Progenitor cell of endocrine pancreas (in vitro differentiated cells): ENCODE data around the gene SND1. TPM values are rescaled to one million over a fixed set of nuclear protein-coding genes. Genes with fewer than 3 reads are reported as not detected.

ENCODE experiments used
- DNase-seq: peaks from one replicate; pipeline ENCODE4 v3.0.0; 2021; ENCODE audit warnings: low spot score; ENCODE audit not compliant: unreplicated experiment
- H3K27ac Mint-ChIP-seq: 2 replicates; pipeline ENCODE4 v1.8.0; 2021; ENCODE audit warnings: mild to moderate bottlenecking, moderate library complexity, mixed read lengths
- H3K27me3 Mint-ChIP-seq: 2 replicates; pipeline ENCODE4 v1.8.0; 2021; ENCODE audit warnings: mixed read lengths
- H3K36me3 Mint-ChIP-seq: 2 replicates; pipeline ENCODE4 v1.8.0; 2022; ENCODE audit warnings: mixed read lengths; ENCODE audit not compliant: insufficient read depth
- H3K4me1 Mint-ChIP-seq: 2 replicates; pipeline ENCODE4 v1.8.0; 2021; ENCODE audit warnings: low read depth, mixed read lengths
- H3K4me3 Mint-ChIP-seq: 2 replicates; pipeline ENCODE4 v1.8.0; 2021; ENCODE audit warnings: low read depth, mild to moderate bottlenecking, moderate library complexity, mixed read lengths
- H3K9me3 Mint-ChIP-seq: 2 replicates; pipeline ENCODE4 v1.8.0; 2021; ENCODE audit warnings: low read depth, mixed read lengths
- total RNA-seq: library from RNA; stranded (reverse); gene quantifications from 2 replicates; pipeline ENCODE4 v1.2.1, GENCODE V29; 2021
- TF ChIP-seq, protein P1 (sequence below): fragments of 200-600 bp; sonication (generic); IDR thresholded peaks from one replicate; pipeline ENCODE4 v1.5.0; 2021; ENCODE audit warnings: antibody characterized with exemption, mild to moderate bottlenecking; ENCODE audit not compliant: unreplicated experiment

Gene SND1
- total RNA-seq, 1 donor from 2014 or later, result 213 TPM

DNA sequence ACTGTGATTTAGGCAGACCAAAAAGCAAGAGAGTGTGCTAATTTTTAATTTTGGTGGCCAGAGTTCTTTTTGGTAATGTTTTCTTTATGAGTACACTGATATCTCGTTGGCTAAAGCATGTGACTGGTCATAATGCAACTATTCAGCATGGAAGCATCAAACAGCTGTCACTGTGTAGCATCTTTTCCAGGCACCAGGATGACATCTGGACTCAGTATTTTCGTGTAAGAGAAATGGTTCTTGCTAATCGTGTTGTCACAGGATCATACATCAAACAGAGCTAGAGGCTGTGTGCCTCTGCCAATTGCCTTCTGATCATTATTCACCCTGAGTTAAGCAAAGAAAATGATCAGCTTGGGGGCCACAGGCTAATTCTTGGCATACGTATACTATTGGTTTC is 118.9 kb downstream of the SND1 start:
- Mint-ChIP-seq H3K27ac (no peak overlapping the region), H3K4me3 (no peak overlapping the region), H3K27me3 (no peaks in the 10 kb centered on the region), H3K4me1 (peaks cover 9% of the 10 kb centered on the region), H3K36me3 (peaks cover 4% of the 10 kb centered on the region), H3K9me3 (no peaks in the 10 kb centered on the region)
- TF ChIP-seq, protein P1, sequence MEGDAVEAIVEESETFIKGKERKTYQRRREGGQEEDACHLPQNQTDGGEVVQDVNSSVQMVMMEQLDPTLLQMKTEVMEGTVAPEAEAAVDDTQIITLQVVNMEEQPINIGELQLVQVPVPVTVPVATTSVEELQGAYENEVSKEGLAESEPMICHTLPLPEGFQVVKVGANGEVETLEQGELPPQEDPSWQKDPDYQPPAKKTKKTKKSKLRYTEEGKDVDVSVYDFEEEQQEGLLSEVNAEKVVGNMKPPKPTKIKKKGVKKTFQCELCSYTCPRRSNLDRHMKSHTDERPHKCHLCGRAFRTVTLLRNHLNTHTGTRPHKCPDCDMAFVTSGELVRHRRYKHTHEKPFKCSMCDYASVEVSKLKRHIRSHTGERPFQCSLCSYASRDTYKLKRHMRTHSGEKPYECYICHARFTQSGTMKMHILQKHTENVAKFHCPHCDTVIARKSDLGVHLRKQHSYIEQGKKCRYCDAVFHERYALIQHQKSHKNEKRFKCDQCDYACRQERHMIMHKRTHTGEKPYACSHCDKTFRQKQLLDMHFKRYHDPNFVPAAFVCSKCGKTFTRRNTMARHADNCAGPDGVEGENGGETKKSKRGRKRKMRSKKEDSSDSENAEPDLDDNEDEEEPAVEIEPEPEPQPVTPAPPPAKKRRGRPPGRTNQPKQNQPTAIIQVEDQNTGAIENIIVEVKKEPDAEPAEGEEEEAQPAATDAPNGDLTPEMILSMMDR, result no peak
- no peak for DNase-seq

GRCh38 chr7:127771707-127772106 is 119.7 kb downstream of the SND1 start:
- TF ChIP-seq, protein P1, result no peak
- Mint-ChIP-seq H3K27me3 (no peaks in the 10 kb centered on the region), H3K36me3 (peaks cover 4% of the 10 kb centered on the region), H3K27ac (no peak overlapping the region), H3K9me3 (no peaks in the 10 kb centered on the region), H3K4me1 (peaks cover 9% of the 10 kb centered on the region), H3K4me3 (no peak overlapping the region)
- no peak for DNase-seq

- TF ChIP-seq, protein P1, result no peak
- Mint-ChIP-seq H3K36me3 (peaks cover 1% of the 10 kb centered on the region), H3K4me3 (no peak overlapping the region), H3K27ac (no peak overlapping the region), H3K27me3 (no peaks in the 10 kb centered on the region), H3K4me1 (no peaks in the 10 kb centered on the region), H3K9me3 (no peaks in the 10 kb centered on the region)
- DNase-seq, result no peak
Observed at GRCh38 chr7:127776776-127777386, 124.9 kb downstream of the SND1 start.

DNA sequence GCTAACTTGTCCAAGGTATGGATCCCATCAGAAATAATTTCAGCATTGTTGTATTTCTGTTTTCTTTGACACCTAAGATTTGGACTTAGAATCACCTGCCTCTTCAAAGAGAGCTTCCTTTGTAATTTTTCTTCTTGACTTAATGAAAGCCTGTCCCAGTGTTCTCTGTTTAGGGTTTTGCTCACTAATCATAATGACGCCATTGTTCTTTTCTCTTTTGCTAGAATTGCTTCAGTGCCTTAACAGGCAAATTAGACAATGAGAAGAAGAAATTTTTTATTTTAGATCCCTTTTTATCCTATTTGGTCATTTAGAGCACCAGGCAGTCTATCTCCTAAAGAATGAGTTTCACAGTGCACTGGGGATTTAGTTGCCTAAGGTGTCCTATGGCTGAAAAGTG is 128.5 kb downstream of the SND1 start:
- H3K36me3 Mint-ChIP-seq, result peaks cover 7% of the 10 kb centered on the region
- no peak overlapping the region for H3K4me3 Mint-ChIP-seq
- H3K4me1 Mint-ChIP-seq, result peaks cover 6% of the 10 kb centered on the region
- no peaks in the 10 kb centered on the region for H3K27me3 Mint-ChIP-seq
- no peak for DNase-seq
- TF ChIP-seq, protein P1, result no peak
- no peaks in the 10 kb centered on the region for H3K9me3 Mint-ChIP-seq
- no peak overlapping the region for H3K27ac Mint-ChIP-seq

GRCh38 chr7:127781081-127781480 is 129.1 kb downstream of the SND1 start:
- Mint-ChIP-seq H3K36me3 (peaks cover 7% of the 10 kb centered on the region), H3K27ac (no peak overlapping the region), H3K4me3 (no peak overlapping the region), H3K9me3 (no peaks in the 10 kb centered on the region), H3K27me3 (no peaks in the 10 kb centered on the region), H3K4me1 (peaks cover 6% of the 10 kb centered on the region)
- no peak for DNase-seq
- TF ChIP-seq, protein P1, result no peak
